ENCODE data around the gene NUP62.

The NUP62 gene

GRCh38 chr19:49869484-49870308 lies 59.6 kb downstream of the NUP62 start:
- peak; percentile 100 for DNase-seq (ENCODE audit: low read depth, low spot score)

- DNase-seq (ENCODE audit: low read depth, low spot score), result no peak
These were observed 60.3 kb downstream of the NUP62 start for GRCh38 chr19:49869009-49869483.

- DNase-seq (ENCODE audit: low read depth, low spot score), result peak; percentile 96
These were observed 62.1 kb downstream of the NUP62 start, which contains the start of gene PNKP for GRCh38 chr19:49866933-49867782. TSS of gene PNKP (minus strand) at chr19:49867576. CDS start at chr19:49867204, 372 bp downstream.

GRCh38 chr19:49864890-49865289 lies 64.4 kb downstream of the NUP62 start:
- DNase-seq (ENCODE audit: low read depth, low spot score), result no peak

GRCh38 chr19:49863935-49864320 lies 65.4 kb downstream of the NUP62 start:
- DNase-seq (ENCODE audit: low read depth, low spot score), result no peak

- no peak for DNase-seq (ENCODE audit: low read depth, low spot score)
These were observed 65.9 kb downstream of the NUP62 start for GRCh38 chr19:49863254-49863934.

GRCh38 chr19:49862391-49863253 lies 66.7 kb downstream of the NUP62 start:
- DNase-seq (ENCODE audit: low read depth, low spot score), result peak; percentile 64

- DNase-seq (ENCODE audit: low read depth, low spot score), result peak; percentile 82
These were observed 67.5 kb downstream of the NUP62 start for GRCh38 chr19:49861541-49862378.

GRCh38 chr19:49861107-49861506 lies 68.2 kb downstream of the NUP62 start:
- peak; percentile 75 for DNase-seq (ENCODE audit: low read depth, low spot score)

- DNase-seq (ENCODE audit: low read depth, low spot score), result no peak
These were observed 68.8 kb downstream of the NUP62 start for GRCh38 chr19:49860336-49861102.

- DNase-seq (ENCODE audit: low read depth, low spot score), result no peak
These were observed 69.5 kb downstream of the NUP62 start for GRCh38 chr19:49859682-49860335.

GRCh38 chr19:49858088-49858985 lies 71.0 kb downstream of the NUP62 start:
- DNase-seq (ENCODE audit: low read depth, low spot score), result no peak

GRCh38 chr19:49857838-49858087 lies 71.5 kb downstream of the NUP62 start:
- no peak for DNase-seq (ENCODE audit: low read depth, low spot score)

- no peak for DNase-seq (ENCODE audit: low read depth, low spot score)
These were observed 72.1 kb downstream of the NUP62 start for GRCh38 chr19:49857061-49857837.
